GM19467 (cell line): ENCODE data around the gene KIF6.

Experiments used
- ATAC-seq: cut with Tn5 transposase; IDR thresholded peaks from one replicate; pipeline ENCODE4 v1.9.1; 2021; ENCODE audit warnings: mild to moderate bottlenecking, moderate library complexity; ENCODE audit not compliant: unreplicated experiment

Gene KIF6

GRCh38 chr6:39464067-39464466 lies 261.1 kb downstream of the KIF6 start:
- no peak for ATAC-seq

DNA sequence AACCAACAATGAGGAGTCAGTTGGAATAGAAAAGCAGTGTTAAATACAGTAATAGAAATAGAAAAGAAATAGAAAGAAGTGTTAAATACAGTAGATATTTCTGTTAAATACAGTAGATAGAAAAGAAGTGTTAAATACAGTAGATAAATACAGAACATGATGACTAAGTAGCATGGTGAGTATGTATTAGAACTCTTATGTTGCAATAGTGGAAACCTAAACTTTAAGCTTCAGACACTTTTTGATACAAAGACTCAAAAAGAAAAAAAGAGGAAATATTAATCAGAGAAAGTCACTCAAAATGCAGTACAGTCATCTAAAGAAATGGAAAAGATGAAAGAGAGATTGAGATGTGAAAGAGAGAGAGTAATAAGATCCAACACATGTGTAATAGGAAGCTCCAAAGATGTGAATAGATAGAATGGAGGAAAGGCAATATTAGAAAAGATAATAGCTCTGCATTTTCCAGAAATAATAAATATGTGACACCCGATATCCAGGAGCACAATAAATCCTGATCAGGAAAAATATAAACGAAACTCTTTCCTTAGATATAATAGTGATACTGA lies 271.2 kb downstream of the KIF6 start:
- no peak for ATAC-seq

DNA sequence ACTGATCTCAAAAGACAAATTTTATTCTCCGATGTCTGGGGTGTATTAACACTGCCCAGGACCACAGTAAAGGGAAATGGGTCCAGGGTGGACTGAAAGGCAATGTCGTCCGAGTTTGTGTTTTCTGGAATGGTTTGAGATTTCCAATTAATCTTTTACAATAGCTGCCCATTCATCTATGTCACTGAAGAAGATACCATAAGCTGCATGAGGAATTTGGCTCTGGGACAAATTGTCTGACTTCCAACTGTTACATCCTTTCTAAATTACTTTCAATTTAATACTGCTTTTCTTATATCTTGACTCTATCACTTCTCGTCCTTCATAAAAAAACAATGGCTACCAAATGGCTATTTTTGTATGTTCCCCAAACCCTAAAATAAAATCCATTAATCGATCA lies 272.0 kb downstream of the KIF6 start:
- ATAC-seq, result no peak

- no peak for ATAC-seq
Measured at GRCh38 chr6:39452306-39453145, 272.7 kb downstream of the KIF6 start.

- no peak for ATAC-seq
Measured at GRCh38 chr6:39451831-39452230, 273.4 kb downstream of the KIF6 start.

GRCh38 chr6:39449022-39449421 lies 276.2 kb downstream of the KIF6 start:
- ATAC-seq, result no peak

- no peak for ATAC-seq
Measured at GRCh38 chr6:39446909-39447308, 278.3 kb downstream of the KIF6 start.

GRCh38 chr6:39445667-39446066 lies 279.5 kb downstream of the KIF6 start:
- no peak for ATAC-seq

DNA sequence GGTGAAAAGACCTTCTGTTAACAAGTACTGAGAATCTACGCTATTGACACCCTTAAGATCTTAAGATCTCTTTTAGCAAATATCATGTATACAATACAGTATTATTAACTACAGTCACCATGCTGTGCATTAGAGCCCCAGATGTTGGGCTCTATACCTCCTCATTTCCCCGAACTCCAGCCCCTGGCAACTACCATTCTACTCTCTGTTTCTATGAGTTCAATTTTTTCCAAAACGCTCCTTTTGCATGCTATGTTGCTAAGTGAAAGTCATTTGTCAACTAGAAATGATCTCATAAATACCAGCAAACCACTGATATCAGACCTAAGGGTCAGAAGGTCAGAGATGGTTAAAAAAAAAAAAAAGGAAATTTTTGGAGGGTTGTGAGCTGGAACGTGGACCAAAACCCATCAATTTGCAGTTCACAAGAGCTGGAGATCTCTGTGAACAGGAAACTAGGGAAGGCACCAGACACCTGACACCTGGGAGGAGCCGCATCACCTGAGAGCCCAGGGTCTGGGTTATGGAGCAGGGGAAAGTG lies 280.7 kb downstream of the KIF6 start:
- ATAC-seq, result no peak

- ATAC-seq, result no peak
Measured at GRCh38 chr6:39441986-39442385, 283.2 kb downstream of the KIF6 start.

DNA sequence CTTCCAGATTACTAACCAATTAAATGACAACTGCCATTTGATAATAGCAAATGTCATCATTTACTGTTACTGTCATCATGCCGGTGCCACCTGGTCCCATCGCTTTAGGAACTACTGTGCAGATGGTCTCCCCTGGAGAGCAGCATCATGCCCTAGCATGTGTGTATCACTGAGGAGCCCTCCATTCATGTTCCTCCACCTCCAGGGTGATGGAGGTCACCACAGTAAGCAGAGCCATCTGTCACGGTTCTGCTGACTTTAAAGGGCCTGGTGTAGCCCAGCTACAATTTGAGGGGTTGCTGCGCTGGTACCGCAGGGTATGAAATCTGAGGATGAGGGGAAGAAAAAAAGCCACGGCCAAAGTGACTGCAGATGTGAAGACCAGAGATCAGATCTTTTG lies 283.9 kb downstream of the KIF6 start:
- ATAC-seq, result no peak

GRCh38 chr6:39440039-39440426 lies 285.2 kb downstream of the KIF6 start:
- ATAC-seq, result no peak

GRCh38 chr6:39439342-39440038 lies 285.7 kb downstream of the KIF6 start:
- ATAC-seq, result no peak

DNA sequence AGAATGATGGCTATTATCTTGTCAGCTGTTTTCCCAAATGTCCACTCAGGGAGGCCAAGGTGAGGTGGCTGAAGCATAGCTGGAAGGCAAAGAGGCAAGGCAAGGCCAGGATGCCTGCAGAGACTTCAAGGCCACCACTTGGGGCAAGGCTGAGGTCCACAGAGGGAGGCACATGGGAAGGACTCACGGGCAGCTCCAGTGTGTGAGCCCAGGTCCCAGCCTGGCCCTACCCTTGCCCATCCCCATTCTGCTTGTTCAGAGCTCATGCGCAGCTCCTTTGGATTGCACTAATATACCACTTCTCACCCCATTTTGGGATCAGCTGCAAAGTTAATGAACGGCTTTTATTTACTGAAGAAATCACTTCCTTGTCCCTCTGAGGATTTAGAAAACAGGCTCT lies 291.6 kb downstream of the KIF6 start:
- no peak for ATAC-seq

GRCh38 chr6:39432330-39433025 lies 292.7 kb downstream of the KIF6 start:
- no peak for ATAC-seq

DNA sequence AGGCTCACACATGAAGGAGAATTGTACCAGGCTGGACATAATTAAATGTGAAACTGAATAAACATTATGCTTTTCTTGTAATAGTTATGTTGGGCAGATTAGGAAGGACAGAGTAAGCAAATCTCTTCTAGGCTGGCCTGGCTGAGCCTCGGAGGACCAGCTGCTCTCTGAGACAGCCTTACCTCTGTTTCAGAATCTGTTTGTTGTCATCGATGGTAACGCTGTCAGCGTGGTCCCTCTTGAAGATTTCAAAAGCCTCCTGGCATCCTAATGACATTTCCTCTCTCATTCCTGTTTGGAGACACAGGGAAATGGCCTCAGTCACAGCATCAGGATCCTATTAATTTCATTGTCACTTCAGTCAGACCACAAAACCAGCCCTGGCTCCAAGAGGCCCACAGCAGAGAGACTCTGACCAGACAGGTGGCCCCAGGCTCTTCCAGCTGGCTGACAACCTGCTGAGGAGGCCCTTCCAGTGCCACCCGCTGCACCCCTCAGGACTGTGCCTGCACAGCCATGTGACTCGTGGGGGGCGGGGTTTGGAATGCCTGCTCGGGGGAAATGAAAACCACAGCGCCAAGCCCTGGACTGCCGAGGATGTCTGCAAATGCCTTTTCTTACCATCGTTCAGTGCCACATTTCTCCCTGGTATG lies 294.2 kb downstream of the KIF6 start:
- ATAC-seq, result no peak

DNA sequence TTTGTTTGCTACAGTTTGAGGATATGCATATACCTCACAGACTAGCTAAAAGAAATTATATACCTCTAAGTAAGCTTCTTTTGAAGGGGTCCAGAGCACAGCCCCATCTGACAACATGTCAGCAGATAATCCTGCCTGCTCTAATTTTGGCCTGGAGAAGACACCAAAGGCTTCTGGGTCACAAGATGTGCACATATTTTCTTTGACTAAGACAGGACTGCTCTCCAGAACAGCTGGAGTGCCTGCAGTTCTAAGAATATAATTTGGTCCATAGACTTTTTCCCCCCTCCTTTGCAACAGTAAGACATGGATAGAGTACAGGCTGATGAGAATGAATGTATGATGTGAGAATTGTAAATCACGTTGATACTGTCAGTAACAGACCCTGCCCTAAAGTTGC lies 294.8 kb downstream of the KIF6 start:
- no peak for ATAC-seq

- ATAC-seq, result no peak
Measured at GRCh38 chr6:39428816-39429215, 296.4 kb downstream of the KIF6 start.

DNA sequence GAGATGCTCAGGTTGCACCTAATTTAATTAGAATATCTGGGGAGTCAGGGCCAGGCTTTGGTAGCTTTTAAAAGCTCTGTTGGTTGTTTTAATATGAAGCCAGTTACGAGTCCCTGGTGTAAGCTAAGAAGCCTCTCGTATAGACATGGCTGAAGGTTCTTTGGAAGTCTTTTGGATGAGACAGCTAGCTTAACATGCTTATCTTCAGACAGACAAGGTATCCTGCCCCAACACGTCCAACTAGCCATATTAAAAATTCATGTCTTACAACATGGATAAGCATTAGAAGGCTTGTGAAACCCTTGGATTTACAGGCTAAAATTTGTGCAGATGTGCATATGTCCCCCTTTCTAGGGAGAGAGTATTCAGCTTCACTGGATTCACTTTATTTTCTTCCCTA lies 297.1 kb downstream of the KIF6 start:
- no peak for ATAC-seq

DNA sequence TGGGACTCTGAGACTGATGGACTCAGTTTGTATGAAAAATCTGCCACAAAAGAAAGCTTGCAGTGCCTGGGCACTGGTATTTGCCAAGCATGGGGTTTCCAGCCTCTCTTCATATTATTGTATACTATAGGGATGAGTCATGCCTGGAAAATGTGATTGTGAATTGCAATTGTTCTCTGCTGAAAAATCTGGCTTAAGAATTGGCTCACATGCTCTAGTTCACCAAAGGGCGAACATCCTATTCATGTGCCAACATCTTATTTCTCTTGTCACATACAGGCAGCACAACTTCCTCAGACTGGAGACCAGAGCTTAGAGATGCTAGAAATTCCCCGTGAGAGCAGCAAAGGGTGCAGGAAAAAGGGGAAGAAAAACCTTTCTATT lies 299.1 kb downstream of the KIF6 start:
- no peak for ATAC-seq
